Ishikawa (cell line): ENCODE results near the gene HRH1.

ENCODE experiments used
- CEBPB ChIP-seq: IDR thresholded peaks from 2 replicates; pipeline ENCODE4 v1.6.1; 2012
- EP300 ChIP-seq: IDR thresholded peaks from 2 replicates; pipeline ENCODE4 v1.6.1; 2012; ENCODE audit warnings: borderline replicate concordance
- FOXM1 ChIP-seq: IDR thresholded peaks from 2 replicates; pipeline ENCODE4 v1.6.1; 2012; ENCODE audit warnings: low read depth, borderline replicate concordance
- MAX ChIP-seq: IDR thresholded peaks from 2 replicates; pipeline ENCODE4 v1.6.1; 2012
- NFIC ChIP-seq: IDR thresholded peaks from 2 replicates; pipeline ENCODE4 v1.6.1; 2012
- RAD21 ChIP-seq: IDR thresholded peaks from 2 replicates; pipeline ENCODE4 v1.6.1; 2012; ENCODE audit warnings: low read depth
- REST ChIP-seq: IDR thresholded peaks from 2 replicates; pipeline ENCODE4 v1.6.1; 2012; ENCODE audit warnings: low read depth, mild to moderate bottlenecking
- TAF1 ChIP-seq: IDR thresholded peaks from 2 replicates; pipeline ENCODE4 v1.6.1; 2012; ENCODE audit warnings: low read depth, mild to moderate bottlenecking
- TCF12 ChIP-seq: IDR thresholded peaks from 2 replicates; pipeline ENCODE4 v1.6.1; 2012; ENCODE audit warnings: low read depth
- TEAD4 ChIP-seq: IDR thresholded peaks from 2 replicates; pipeline ENCODE4 v1.6.1; 2012
- YY1 ChIP-seq: IDR thresholded peaks from 2 replicates; pipeline ENCODE4 v1.6.1; 2012; ENCODE audit warnings: low read depth
- ZBTB7A ChIP-seq: IDR thresholded peaks from 2 replicates; pipeline ENCODE4 v1.6.1; 2012; ENCODE audit warnings: low read depth
- TF ChIP-seq, protein P1 (sequence below): IDR thresholded peaks from 2 replicates; pipeline ENCODE4 v1.6.1; 2012

GRCh38 chr3:11260460-11260859, 106.2 kb downstream of the HRH1 start:
- TF ChIP-seq FOXM1 (no peak), EP300 (no peak), RAD21 (no peak), ZBTB7A (no peak), CEBPB (no peak), MAX (no peak), NFIC (no peak), TAF1 (no peak), TCF12 (no peak), REST (no peak), TEAD4 (no peak), YY1 (no peak)
- TF ChIP-seq, protein P1, sequence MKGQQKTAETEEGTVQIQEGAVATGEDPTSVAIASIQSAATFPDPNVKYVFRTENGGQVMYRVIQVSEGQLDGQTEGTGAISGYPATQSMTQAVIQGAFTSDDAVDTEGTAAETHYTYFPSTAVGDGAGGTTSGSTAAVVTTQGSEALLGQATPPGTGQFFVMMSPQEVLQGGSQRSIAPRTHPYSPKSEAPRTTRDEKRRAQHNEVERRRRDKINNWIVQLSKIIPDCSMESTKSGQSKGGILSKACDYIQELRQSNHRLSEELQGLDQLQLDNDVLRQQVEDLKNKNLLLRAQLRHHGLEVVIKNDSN: no peak
